HG02759 (cell line): ENCODE results near the gene EDN2.

ENCODE experiments used
- ATAC-seq: cut with Tn5 transposase; IDR thresholded peaks from one replicate; pipeline ENCODE4 v1.9.1; 2021; ENCODE audit warnings: mild to moderate bottlenecking, moderate library complexity; ENCODE audit not compliant: unreplicated experiment

The EDN2 gene

DNA sequence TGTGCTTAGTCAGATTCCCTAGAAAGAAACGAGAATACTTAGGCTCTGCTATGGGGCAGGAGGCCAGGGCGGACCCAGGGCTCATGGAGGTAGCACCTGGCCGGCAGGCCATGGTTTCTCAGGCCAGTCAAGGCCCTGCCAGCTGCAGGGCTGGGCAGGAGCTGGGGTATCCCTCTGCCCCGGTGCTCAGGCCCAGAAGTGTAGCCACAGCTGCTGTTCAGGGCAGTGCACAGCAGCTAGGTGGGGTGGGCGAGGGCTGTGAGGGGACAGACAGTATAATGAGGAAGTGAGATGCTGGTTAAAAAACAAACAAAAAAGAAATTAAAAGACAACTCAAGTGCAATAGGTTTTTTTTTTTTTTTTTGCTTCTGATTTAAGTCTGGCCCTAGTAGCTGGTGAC is 34.0 kb upstream of the EDN2 start:
- no peak for ATAC-seq

DNA sequence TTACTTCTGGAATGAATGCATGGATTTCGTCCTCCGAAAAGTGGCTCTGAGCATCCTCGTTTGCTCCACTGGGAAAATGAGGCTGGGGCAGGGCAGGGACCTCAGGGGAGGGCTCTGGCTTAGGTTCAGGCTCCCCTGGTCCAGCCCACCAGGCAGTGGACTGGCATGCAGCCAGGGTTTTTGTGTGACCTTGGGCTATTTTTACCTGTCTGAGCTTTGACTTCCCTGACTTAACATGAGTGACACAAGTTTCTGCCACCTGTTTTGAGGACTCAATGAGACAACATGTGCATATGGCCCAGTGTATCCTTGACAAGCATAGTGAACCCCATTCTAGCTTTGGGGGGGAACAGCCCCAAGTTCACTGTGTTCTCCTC is 32.6 kb upstream of the EDN2 start:
- no peak for ATAC-seq

DNA sequence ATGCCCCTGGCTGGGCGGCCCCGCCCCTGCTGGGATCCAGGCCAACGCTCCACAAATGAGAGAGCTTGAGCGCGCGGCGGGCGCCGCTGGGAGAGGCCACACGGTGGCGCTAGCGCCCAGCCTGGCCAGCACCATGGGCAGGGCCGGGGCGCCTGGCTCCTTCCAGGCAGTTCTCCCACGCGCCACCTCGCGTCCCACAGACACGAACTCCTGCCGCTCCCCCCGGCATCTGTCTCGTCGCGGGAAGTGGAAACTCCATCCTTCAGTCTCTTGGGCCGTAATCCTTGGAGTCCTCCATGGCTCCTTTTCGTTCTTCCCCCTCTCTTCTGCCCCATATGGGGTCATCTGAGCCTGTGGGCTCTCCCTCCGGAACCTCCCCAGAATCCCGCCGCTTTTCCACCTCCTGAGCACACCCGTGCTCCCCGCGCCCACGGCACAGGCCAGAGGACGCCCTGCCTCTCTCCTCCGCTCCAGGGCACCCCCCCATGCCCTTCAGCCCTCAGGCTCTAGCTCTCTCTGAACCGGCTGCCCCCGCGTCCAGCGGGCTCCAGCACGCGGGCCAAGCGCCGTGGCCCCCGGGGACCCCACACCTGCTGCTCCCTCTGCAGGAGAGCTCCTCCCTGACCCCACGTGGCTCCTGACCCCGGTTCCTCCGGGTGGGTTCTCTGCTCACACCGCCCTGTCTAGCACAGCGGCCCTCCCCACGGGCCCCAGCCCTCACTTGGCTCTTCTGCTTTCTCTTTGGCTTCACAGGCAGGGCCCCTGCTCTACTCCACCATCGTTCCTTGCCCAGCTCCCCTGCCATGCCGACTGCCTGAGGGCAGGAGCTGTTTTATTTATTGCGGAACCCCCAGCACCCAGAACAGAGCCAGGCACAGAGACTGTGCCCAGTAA is 31.9 kb upstream of the EDN2 start:
- ATAC-seq = peak; percentile 89

DNA sequence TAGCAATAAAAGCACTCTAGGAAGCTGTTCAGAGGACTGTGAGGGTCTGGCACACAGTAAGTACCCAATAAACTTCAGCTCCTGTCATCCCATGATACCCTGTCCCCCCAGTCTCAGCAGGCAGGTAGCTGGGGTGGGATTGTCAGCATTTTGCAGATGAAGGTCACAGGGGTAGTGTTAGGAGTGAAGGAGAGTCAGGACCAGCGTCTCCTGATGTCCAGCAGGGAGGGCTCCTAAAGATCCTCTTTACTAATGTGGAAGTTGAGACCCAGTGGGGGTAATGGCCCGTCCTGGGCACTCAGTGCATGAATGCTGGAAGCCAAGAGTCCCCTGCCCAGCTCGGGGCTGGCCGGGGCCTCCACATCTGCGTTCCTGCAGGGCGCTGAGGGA is 31.3 kb upstream of the EDN2 start:
- no peak for ATAC-seq

DNA sequence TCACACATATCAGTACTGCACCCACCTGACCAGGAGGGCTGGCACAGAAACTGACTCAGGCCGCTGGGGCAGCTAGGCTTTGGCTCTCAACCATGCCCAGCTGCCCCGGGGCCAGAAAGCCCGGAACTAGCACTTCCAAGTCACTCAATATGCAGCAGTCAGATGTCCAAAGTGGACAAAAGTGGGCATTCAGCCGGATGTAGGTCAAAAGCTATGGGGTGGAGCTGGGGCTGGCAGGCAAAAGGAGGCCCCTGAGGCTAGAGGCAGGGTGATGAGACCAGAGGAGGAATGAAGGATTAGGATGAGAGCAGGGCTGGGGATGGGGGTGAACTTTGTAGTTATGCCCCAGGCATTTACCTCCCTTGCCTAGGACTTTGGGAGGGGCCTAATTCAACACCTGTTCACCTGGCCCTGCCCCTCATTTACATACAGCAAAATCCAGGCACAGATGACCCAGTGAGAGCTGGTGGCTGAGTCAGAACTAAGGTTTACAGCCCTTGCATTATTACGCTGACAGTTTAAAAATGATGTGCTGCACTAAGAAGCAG is 30.7 kb upstream of the EDN2 start:
- ATAC-seq = no peak

DNA sequence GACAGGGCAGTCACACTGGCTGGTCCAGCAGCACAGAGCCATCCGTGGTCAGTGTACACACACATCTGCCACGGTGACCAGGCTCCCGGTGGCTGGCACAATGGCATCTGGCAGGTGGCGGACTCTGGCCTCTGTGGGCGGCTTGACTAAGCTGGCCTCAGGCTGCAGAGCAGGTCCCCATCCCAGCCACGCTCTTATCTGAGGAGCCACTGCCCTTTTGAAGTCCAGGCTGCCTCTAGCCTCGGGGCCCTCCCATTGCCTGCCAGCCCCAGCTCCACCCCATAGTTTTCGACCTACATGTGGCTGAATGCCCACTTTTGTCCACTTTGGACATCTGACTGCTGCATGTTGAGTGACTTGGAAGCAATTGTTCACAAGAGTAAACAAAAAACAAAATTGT is 29.9 kb upstream of the EDN2 start:
- ATAC-seq = no peak

DNA sequence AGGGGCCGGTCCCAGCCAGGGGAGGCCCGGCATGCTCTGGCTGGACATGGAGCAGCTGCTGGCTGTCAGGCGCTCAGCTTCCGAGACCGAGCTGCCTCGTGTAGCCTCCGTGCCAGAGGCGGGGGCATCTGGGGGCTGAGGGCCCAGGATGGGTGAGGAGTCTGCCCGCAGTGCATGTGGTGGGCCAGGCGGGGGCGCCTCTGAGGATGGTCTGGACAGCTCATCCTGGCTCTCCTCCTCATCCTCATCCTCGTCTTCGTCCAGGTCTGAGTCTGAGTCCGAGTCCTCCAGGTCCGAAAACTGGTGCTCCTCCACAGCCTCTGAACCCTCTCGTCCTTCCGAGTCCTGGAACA is 28.9 kb upstream of the EDN2 start:
- ATAC-seq = no peak

DNA sequence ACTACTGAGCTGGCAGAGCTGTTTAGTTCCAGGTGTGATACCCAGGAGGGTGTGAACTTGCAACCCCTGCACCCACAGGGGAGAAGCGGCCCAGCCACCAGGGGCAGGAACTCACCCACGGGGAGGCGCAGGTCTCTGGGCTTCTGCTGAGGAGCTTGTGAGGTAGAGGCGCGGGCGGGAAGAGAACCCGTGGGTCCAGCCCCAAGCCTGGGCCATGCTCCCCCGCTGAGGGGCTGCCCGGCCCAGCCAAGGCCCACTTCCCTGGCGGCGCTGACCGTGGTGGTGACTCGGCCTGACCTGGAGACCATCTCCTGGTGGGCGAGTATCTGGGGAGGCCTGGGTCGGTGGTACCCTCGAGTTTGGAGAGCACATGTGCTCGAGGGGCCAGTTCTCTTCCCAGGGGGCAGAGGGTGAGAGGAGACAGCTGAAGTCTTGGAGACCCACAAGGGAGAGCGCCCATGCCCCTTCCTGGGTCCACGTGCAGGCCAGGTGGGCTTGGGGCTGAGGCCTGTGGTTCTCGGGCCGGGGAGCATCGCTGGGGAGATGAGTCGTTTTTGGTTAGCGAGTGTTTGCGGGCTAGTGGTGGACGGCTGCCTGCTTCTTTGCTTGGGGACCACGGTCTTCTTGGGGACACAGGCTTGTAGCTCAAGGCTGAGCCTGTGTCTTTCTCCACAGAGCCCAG is 28.4 kb upstream of the EDN2 start:
- ATAC-seq = no peak

DNA sequence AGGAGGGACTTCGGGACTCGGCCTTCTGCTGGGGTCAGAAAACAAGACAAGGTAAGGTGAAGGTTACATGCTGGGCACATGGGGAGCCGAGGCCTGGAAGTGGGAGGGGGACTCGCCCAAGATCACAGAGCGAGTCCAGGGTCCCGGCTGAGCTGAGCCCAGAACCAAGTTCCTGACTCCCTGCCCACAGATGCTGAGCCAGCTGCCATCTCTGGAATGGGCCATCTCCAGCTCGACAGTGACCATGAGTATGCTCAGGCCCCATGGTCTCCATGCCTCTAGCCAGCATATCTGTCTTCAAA is 26.7 kb upstream of the EDN2 start:
- ATAC-seq = no peak

DNA sequence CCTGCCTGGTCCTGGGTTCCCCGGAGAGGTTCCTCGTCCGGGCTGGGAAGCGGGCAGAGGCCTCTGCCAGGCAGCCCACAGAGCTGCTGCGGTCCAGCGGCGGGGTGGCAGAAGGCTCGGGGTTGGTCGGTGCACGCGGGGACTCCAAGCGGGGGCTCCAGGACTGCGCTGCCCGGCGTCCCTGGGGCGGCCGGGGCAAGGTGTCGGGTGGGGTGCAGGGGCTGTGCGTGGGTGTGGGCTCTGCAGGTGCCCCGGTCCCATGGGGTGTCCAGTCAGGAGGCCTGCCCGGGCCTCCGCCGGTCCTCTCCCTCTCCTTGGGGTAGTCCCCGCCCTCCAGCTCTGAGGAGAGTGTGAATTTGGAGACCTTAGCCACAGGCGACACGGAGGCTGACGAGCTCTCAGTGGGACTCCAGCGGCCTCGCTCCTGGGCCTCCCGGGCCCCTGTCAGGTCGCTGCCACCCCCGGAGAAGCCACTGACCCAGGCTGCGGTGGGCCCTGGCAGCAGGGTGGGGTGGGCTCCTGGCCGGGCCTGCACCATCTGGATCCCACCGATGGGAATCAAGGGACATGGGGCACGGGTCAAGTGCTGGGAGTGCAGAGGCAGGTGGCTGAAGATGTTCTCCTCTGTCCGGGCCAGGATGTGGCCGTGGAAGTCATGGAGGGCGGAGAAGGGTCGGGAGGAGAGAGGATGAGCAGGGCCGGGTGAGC is 26.2 kb upstream of the EDN2 start:
- ATAC-seq = no peak

DNA sequence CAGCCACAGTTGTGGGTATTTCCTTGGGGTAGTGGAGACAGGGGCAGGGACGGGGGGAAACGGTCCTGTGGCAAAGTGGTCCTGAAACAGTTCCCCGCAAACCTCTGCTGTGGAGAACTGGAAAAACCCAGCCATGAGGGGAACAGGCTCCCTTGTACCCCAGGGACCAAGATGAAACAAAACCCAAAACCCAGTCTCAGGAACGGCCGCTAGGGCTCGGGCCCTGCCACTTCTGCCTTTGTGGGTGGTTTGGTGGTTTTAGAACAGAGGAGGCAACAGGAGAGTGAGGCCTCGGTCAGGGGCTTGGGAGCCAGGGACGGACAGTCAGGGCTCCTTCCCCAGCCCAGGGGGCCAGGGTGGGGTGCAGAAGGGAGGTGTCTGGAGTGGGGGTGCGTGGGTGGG is 24.8 kb upstream of the EDN2 start:
- no peak for ATAC-seq

DNA sequence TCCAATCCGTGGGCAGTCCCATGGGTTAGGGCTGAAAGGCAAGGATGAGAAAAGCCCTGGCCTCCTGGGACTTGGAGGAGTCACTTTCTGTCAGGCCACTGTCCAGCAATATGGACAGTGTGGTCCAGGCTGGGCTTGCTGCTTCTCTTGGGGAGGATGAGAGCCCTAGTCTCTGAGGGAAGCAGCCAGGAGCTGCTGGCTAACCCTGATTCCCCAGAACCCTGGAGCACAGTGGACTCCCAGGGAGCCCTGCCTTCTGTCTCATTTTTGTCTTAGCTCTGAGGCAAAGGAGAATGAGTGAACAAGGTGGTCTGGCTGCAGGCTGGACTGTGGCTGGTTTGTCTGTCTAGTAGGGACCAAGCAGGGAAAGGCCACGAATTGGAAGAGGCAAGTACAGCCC is 23.8 kb upstream of the EDN2 start:
- ATAC-seq = no peak

DNA sequence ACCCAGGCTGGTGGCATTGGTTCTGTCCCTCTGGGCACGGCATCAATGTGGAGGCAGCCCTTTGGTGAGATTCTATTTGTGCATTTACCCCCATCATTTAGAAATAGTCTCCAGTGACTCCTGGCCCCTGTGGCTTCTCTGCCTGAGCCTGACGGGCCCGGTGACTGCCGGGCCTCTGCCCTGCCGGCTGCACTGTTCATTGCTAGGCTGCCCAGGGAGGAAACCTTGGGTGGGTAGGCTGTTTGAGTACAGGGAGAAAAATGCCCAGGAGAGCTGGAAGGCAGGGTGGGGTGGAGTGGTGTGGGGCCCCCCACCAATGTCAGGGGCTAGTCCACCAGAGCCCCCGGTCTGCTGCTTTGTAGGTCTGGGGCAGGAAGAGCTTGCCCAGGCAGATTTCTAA is 23.4 kb upstream of the EDN2 start:
- no peak for ATAC-seq

DNA sequence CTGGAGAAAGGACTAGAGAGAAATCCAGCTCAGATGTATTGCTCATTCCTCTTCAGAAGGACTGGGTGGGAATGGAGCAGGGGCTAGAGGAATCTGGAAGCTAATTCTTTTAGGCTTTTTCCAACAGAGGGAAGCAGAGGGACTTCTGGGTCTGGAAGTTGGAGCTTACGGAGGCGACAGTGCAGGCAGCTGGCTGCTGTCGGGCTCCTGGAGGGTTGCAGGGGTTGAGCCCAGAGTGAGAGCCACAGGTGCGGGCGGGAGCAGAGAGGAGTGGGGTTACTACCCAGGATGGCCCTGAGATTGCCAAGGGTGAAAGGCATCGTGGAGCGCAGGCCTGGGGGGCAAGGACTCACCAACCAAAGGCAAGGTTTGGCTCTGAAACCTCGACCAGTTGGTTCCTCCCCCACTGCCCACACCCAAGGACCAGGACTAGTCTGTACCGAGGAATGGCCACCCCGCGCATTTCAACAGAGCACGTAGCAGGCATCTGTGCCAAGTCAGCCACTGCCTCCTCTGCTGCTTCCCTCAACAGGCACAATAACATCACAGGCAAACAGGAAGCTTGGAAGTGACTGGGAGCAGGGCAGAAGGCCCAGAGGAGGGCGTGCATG is 22.7 kb upstream of the EDN2 start:
- ATAC-seq = no peak

DNA sequence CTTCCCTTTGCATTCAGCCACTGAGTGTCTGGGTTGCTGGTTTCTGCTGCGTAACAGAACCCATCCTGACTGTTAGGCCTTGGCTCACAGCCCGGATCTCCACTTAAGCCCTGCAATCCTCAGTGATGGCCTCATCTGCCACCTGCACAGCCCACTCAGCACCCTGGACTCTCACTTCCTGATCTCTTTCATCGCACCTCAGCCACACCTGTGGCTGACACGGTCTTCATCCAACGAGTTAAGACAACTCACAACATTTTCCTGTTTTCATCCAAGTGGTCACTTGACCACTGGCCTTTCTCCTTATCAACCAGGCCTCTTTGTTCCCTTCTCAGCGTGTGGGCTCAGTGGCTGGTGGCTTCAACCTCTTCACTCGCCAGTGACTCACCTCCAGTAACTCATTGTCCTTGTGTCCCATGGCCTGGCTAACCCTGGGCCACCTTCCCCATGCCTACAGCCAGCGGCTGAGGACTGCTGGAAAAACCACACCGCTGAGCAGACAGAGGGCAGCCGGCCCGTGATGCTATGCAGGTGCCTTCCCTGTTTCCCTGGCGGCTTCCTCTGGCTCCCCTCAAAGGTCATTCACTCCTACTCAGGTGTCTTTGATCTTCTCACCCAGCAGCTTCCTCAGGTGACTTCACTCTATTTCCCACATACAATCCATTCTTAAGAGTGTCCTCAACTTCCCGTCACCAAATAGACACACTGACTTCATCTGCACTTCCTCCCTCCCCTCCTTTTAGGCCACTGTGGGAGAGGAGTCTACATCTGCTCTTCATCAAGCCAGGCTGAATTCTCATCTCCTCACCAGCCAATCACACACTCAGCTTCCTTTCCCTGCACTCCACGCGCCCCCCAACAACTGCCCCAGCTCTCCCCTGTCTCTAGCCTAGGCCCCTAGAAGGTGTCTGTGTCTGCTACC is 19.9 kb upstream of the EDN2 start:
- no peak for ATAC-seq

DNA sequence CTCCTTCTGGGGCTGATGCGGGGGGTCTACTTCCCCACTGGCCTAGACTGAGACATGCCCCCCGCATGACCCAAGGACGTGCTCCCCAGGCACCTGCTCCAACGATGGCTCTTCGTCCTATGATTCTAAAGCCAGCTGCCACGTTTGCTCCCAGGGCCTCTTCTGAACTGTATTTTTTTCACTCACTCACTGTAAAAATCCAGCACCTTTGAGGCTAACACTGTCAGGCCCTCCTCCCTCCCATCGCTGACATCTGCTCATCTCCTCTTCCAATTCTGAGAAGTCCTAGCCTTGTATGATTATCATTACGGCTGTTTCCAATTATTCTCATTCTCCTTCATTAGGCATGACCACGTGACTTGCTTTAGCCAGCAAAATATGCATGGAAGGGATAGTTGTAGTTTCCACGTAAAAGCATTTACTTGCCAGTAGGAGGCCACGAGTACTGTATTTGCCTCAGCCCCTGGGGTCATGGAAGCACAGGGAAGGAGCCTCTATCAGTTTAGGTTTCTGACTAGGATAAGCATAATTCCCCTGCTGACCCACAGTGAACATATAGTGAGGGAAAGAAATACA is 19.1 kb upstream of the EDN2 start:
- ATAC-seq = no peak

DNA sequence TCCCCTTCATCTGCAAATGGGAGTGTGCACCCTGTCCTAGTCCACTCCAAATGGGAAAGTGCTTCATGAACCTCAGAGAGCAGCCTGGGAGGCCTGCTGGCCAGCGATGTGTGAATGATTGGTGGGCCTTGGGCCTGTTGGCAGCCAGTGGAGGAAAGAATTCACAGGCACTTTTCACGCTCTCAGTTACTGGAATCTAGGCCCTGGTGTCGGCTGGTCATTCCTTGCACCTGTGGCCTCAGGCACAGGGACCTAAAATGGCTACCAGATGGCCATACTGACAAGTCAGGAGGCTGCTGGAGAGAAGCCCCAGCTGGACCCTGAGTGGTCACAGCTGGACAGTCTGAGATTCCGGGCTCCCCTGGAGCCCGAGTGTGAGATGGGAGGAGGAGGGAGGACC is 18.4 kb upstream of the EDN2 start:
- ATAC-seq = no peak

DNA sequence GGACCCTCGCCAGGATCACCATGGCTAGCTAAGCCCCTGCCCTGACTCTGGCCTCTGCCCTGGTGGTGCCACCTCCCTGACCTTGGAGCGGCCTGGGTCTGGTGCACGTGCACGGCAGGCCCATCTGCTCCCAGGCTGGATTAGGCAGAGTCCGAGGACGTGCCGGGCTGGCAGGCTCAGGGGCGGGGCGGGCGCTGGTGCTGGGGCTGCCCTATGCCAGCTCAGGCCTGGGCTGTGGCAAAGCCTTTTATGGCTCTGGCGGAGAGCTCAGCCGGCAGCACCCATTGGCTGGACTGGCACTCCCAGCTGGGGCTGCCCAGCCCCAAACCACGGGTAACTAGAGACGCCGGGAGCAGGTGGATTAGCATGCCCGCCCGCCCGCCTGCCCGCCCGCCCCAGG is 17.1 kb upstream of the EDN2 start:
- ATAC-seq = no peak

DNA sequence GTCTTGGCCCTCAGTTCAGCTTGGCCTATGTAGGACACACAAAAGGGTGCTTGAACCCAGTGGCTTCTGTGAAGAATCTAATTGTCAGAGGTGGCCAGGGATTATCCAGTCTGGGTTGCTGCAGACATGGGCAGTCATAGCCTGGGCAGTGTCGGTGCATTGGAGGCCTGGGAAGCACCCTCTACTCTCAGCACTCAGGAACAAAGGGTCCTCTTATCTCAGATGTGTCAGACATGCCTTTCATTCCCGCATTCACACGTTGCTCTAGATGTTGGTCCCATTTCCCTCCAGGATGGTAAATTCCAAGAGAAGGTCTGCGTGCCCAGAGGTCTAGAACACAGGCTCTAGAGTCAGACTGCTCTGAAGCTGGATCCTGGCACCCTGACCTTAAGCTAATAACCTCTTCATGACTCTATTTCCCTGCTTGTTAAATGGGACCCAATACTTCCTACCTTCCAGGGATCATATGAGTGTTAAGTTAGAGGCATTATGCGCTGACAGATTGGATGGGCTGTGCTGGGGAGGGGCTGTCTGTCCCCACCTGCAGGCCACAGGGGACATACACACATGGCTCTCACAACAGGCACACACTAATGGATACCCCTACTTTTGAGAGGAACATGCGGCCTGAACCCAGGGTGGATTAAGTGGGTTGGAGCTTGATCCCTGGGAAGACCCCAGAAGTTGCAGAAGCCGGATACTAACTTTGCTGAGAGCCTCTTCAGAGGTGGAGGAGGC is 16.5 kb upstream of the EDN2 start:
- ATAC-seq = no peak
